NOMO-1 treated with dmso at 0.1 percent for 144 hours (cell line): Measurements from ENCODE around the gene MCCC1.
"Not testable (repeated sequence)": the region's sequence is repeated elsewhere in the genome, so short reads cannot be mapped to it uniquely, and the experiment has no call there.

Experiments used
- DNase-seq: peaks from one replicate; lab custom pipeline; 2025; ENCODE audit not compliant: unreplicated experiment; lab: John Stamatoyannopoulos, UW

MCCC1 gene

DNA sequence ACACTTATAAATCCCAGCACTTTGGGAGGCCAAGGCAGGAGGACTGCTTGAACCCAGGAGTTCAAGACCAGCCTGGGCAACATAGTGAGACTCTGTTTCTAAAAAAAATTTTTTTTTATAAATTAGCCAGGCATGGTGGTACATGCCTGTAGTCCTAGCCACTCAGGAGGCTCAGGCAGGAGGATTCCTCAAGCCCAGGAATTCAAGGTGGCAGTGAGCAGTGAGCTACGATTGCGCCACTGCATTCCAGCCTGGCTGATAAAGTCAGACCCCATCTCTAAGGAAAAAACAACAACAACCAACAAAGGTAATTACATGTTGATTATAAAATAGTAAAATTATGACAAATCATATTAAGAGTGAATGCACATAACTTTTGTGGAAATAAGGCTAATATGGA lies 40.9 kb downstream of the MCCC1 start:
- no peak for DNase-seq

DNA sequence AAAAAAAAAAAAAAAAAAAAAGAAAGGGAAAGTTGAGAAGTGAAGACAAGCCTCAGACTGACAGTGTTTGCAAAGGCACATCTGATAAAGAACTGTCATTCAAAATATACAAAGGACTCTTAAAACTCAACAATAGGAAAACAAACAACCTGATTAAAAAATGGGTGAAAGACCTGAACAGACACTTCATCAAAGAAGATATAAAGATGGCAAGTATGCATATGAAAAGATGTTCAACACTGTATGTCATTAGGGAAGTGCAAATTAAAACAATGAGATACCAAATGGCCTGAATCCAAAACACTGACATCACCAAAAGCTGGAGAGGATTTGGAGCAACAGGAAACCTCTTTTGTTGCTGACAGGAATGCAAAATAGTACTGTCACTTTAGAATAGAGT lies 48.6 kb downstream of the MCCC1 start:
- DNase-seq = no peak

DNA sequence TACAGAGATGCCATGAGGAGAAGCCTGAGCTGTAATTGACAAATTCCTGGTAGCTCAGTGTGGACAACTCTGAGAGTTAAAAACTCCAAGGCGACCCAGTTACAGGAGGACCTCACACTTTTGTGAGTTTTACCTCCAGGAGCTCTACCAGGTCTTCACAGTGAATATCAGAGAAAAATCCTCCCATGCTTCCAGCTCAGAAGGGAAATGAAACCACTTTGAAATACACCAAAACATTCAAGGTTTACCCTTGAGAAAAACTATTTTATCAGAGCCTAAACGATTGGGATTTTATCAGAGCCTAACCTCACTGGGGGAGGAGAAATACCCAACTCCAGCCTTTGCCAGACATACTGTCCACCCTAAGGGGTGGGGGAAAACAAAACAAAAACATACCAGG lies 52.4 kb downstream of the MCCC1 start:
- no peak for DNase-seq

DNA sequence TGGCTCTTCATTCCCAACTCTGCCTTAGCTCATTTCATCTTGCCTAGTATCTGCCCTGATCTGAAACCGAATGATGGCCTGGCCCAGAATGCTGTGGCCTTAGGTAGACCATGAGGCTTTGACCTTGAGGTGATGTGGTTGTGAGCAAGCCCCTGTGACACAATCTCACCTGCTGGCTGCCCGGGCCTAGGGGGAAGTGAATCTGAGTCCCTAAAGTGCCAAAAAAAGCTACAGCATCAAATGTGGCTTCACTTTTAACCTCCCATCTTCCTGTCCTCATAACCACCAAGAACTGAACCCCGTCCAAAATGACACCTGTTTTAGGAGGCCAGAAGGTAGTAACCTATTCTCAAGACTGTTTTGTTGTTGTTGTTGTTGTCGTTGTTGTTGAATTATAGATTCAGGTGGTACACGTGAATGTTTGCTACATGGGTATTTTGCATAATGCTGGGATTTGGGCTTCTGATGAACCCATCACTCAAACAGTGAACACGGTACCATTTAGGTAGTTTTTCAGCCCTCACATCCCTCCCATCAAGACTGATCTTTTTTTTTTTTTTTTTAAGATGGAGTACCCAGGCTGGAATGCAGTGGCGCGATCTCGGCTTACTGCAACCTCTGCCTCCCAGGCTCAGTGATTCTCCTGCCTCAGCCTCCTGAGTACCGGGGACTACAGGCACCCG lies 54.6 kb downstream of the MCCC1 start:
- no peak for DNase-seq

DNA sequence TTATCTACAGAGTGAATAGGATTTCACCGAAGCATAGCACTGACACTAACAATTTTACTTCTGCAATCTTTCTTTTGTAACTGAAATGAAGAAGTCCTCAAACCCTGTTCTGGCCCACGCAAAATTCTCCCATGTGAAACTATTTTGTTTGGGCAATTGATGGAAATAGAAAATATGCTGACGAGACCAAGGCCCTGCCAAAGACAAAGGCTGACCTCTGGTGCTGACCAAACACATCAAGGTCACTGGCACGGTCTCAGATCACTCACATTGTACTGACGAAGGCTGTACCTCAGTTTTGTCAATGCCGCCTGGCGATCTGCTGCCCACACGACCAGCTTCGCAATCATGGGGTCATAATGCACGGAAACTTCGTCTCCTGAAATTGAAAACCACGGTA lies 60.5 kb downstream of the MCCC1 start:
- DNase-seq = no peak

DNA sequence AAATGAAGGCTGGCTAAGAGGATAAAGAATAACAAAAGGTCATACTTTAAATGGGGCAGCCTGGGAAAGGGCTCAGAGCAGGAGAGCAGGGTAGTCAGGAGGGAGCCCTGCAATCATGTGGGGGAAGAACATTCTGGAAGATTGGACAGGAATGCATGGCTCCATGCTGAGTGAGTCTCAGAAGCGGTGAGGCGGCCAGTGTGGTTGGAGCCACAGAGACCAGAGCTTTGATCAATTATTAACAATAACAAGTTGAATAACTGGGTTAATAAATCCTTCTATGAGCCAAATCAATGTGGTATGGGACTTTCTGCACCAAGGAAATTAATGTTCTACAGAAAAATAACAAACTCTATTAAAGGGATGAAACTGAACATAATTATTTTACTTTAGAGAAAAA lies 61.1 kb downstream of the MCCC1 start:
- no peak for DNase-seq

- no peak for DNase-seq
Observed at GRCh38 chr3:183033746-183034145, 65.5 kb downstream of the MCCC1 start.

- DNase-seq = no peak
Observed at GRCh38 chr3:183032880-183033555, 66.3 kb downstream of the MCCC1 start.

DNA sequence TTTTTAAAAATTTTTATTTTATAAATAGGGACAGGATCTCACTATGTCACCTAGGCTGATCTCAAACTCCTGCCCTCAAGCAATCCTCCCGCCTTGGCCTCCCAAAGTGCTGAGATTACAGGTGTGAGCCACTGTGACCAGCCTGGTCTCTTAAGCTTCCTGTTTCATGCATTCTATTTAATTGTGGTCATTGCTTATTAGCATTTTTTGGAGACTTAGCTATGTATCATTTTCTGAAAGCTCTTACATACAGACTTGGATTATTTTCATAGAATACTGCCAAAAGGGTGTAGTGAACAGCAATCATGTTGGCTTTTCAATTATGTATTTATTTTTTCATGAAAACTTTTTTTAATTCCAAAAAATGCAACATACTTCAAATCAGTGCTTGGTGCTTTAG lies 67.5 kb downstream of the MCCC1 start:
- no peak for DNase-seq

- no peak for DNase-seq
Observed at GRCh38 chr3:183028416-183028815, 70.9 kb downstream of the MCCC1 start.

- no peak for DNase-seq
Observed at GRCh38 chr3:183027276-183027675, 72.0 kb downstream of the MCCC1 start.

GRCh38 chr3:183022936-183023516 lies 76.3 kb downstream of the MCCC1 start:
- no peak for DNase-seq

DNA sequence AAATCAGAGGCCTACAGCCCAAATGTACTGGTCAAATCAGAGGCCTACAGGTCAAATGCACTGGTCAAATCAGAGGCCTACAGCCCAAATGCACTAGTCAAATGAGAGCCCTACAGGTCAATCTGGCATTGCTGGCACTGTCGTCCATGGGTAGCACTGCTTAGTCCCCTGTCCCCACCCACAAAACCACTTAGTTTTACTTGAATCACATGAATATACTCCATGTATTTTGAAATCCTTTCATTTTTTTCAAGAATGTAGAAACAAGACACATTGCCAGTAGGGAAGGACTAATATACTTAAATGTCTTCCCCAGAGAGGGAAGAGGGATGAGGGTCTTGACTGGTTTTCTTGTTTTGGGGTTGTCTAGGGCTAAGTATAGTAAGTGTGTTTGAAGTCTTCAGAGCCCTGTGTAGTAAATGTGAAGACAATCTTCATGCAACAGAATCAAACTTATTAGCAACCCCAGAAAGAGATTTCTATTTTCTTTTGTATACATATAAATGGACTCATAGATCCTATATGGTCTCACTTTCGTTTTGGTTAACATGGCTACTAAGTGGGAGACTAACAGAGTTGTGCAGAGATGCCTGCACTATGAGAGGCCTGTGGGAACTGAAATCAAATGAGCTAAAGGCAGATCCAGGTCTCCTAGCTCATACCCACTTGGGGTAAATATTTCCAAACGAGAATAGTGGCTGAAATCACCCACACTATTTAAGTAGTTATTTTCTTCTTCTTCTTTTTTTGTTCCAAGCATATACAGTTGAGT lies 80.7 kb downstream of the MCCC1 start:
- no peak for DNase-seq

DNA sequence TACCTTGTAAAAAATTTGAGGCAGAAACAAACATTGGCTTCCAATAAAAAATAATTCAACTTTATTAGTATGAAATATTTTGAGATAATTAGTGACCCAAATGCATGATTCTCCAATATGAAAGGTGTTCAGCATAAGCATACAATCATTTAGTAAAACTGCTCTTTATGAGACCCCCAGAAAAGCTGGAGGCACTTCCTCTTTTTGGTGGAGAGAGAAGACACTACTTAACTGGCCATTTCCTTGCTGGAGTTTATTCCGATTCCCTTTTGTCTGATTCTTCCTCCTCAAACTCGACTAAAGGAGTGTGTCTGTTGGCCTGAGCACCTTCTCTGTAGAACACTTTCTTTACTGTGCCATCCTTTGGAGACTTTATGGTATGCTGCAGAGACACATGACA lies 84.1 kb downstream of the MCCC1 start:
- no peak for DNase-seq

DNA sequence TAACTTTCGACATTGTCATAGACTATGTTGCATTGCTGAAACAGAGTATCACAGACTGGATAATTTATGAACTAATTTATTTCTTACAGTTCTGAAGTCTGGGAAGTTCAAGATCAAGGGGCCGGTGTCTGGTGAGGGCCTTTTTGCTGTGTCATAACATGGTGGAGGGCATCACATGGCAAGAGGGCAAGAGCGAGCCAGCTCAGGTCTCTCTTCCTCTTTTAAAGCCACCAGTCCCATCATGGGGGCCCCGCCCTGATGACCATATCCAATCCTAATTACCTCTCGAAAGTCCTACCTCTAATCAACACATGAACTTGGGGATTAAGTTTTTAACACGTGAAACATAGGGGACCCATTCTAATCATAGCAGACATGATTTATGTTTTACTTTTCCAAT lies 85.4 kb downstream of the MCCC1 start:
- no peak for DNase-seq

DNA sequence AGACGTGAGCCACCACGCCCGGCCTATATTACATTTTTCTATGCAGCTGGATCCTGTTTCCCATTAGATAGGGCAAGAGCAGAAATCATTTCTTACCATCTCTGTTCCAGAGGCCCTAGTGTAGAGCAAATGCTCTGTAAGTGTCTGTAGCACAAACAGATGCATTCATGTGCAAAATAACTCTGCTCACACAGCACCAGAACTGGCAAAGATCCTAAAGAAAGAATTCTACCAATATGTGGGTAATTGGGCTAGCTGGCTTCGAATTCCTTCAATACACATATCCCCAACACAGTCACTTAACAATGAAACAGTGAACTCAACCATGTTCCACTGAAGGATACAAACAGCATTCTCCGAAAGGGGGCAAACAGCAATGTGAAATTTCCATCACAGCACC lies 86.2 kb downstream of the MCCC1 start:
- DNase-seq = no peak

GRCh38 chr3:183008800-183009199 lies 90.5 kb downstream of the MCCC1 start:
- DNase-seq = no peak

DNA sequence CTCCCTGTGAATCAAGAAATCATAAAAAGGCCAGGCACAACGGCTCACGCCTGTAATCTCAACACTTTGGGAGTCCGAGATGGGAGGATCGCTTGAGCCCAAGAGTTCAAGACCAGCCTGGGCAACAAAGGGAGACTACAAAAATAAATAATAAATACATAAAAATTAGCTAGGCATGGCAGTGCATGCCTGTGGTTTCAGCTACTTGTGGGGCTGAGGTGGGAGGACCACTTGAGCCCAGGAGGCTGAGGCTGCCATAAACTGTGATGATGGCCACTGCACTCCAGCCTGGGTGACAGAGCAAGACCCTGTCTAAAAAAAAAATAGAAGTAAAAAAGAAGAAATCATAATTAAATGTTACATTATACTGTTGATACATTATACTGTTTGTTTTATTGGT lies 91.0 kb downstream of the MCCC1 start:
- DNase-seq = no peak

GRCh38 chr3:183006396-183007002 lies 92.8 kb downstream of the MCCC1 start:
- DNase-seq = no peak

GRCh38 chr3:182999767-183000166 lies 99.5 kb downstream of the MCCC1 start:
- no peak for DNase-seq

DNA sequence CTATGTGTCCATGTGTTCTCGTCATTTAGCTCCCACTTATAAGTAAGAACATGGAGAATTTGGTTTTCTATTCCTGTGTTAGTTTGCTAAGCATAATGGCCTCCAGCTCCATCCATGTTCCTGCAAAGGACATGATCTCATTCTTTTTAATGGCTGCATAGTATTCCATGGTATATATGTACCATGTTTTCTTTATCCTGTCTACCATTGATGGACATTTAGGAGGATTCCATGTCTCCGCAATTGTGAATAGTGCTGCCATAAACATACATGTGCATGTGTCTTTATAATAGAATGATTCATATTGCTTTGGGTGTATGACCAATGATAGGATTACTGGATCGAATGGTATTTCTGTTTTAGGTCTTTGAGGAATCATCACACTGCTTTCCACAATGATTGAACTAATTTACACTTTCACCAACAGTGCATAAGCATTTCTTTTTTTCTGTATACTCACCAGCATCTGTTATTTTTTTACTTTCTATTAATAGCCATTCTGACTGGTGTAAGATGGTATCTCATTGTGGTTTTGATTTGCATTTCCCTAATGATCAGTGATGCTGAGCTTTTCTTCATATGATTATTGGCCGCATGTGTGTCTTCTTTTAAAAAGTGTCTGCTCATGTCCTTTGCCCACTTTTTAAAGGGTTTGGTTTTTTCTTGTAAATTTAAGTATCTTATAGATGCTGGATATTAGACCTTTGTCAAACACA lies 105.7 kb downstream of the MCCC1 start:
- DNase-seq = not testable (repeated sequence)
